DND-41 (cell line): ENCODE data around the gene SMARCAL1.

Experiments
- ATAC-seq: fragments of 200-7000 bp; cut with Tn5 transposase; 3 replicates; pipeline ENCODE4 v1.9.1; 2021; ENCODE audit warnings: low read depth; ENCODE audit not compliant: insufficient read depth
- DNase-seq: peaks from one replicate; pipeline ENCODE4 v3.0.0-alpha.2; 2020
- H2AFZ ChIP-seq: 2 replicates; pipeline ENCODE4 v1.6.0; 2012; ENCODE audit warnings: low read depth, low read length
- H3K27ac ChIP-seq: 2 replicates; pipeline ENCODE4 v1.5.1; 2012; ENCODE audit warnings: low read length, inconsistent platforms
- H3K27me3 ChIP-seq: fragments of 200-600 bp; sonication (generic); 2 replicates; pipeline ENCODE4 v1.6.0; 2012; ENCODE audit warnings: low read length, mild to moderate bottlenecking, inconsistent platforms; ENCODE audit not compliant: insufficient read depth, poor library complexity
- H3K36me3 ChIP-seq: 2 replicates; pipeline ENCODE4 v1.5.1; 2012; ENCODE audit warnings: low read length, inconsistent platforms; ENCODE audit not compliant: insufficient read depth
- H3K4me1 ChIP-seq: 2 replicates; pipeline ENCODE4 v1.5.1; 2012; ENCODE audit warnings: mild to moderate bottlenecking, low read length; ENCODE audit not compliant: insufficient read depth
- H3K4me2 ChIP-seq: 2 replicates; pipeline ENCODE4 v1.6.0; 2012; ENCODE audit warnings: mild to moderate bottlenecking, moderate library complexity, low read length, inconsistent platforms; ENCODE audit not compliant: insufficient read depth
- H3K4me3 ChIP-seq, 2 experiments: fragments of 200-600 bp in 1 of 2; shearing (Covaris generic) in 1 of 2; 2 replicates each; pipeline ENCODE4 v1.5.1; 2012 to 2016; ENCODE audit warnings: inconsistent platforms in 2 of 2, low read length in 2 of 2, mild to moderate bottlenecking in 2 of 2, low read depth in 1 of 2, moderate library complexity in 1 of 2
- H3K79me2 ChIP-seq: 2 replicates; pipeline ENCODE4 v1.6.0; 2012; ENCODE audit warnings: low read length, inconsistent platforms; ENCODE audit not compliant: insufficient read depth
- H3K9ac ChIP-seq: 2 replicates; pipeline ENCODE4 v1.6.0; 2012; ENCODE audit warnings: low read depth, mild to moderate bottlenecking, inconsistent platforms, low read length, moderate library complexity
- H3K9me3 ChIP-seq: 2 replicates; pipeline ENCODE4 v1.5.1; 2012; ENCODE audit warnings: low read length, moderate library complexity, mild to moderate bottlenecking, inconsistent platforms; ENCODE audit not compliant: insufficient read depth, severe bottlenecking
- H4K20me1 ChIP-seq: 2 replicates; pipeline ENCODE4 v1.6.0; 2012; ENCODE audit warnings: low read length; ENCODE audit not compliant: insufficient read depth
- CTCF ChIP-seq: IDR thresholded peaks from 2 replicates; pipeline ENCODE4 v1.5.1; 2012; ENCODE audit warnings: borderline replicate concordance, low read length, moderate library complexity, mild to moderate bottlenecking; ENCODE audit not compliant: poor library complexity, severe bottlenecking; ENCODE audit errors: extremely low read depth
- EZH2 ChIP-seq: IDR thresholded peaks from 3 replicates; pipeline ENCODE4 v1.6.1; 2012; ENCODE audit warnings: borderline replicate concordance, low read depth, mild to moderate bottlenecking, moderate library complexity, low read length, inconsistent platforms; ENCODE audit not compliant: severe bottlenecking

SMARCAL1 gene

GRCh38 chr2:216365518-216365917, 46.8 kb upstream of the SMARCAL1 start:
- H4K20me1 ChIP-seq = no peaks in the 10 kb centered on the region
- H3K79me2 ChIP-seq = no peaks in the 10 kb centered on the region
- no peak overlapping the region for H2AFZ ChIP-seq
- TF ChIP-seq CTCF (no peak), EZH2 (no peak)
- H3K4me3 ChIP-seq = no peak overlapping the region
- no peak overlapping the region for H3K9ac ChIP-seq
- H3K27ac ChIP-seq = no peak overlapping the region
- H3K4me1 ChIP-seq = no peaks in the 10 kb centered on the region
- no peaks in the 10 kb centered on the region for H3K9me3 ChIP-seq
- no peaks in the 10 kb centered on the region for H3K36me3 ChIP-seq
- H3K4me2 ChIP-seq = no peak overlapping the region
- ATAC-seq = no peak
- no peak for DNase-seq
- H3K27me3 ChIP-seq = peaks cover 4% of the 10 kb centered on the region

GRCh38 chr2:216366777-216367471, 45.4 kb upstream of the SMARCAL1 start:
- TF ChIP-seq EZH2 = no peak
- no peak for TF ChIP-seq CTCF
- H3K36me3 ChIP-seq = no peaks in the 10 kb centered on the region

GRCh38 chr2:216369821-216370220, 42.5 kb upstream of the SMARCAL1 start:
- no peak for TF ChIP-seq EZH2
- no peak for TF ChIP-seq CTCF
- no peaks in the 10 kb centered on the region for H3K9me3 ChIP-seq
- peaks cover 6% of the 10 kb centered on the region; the same call in 1 of the 2 replicates for H3K4me1 ChIP-seq
- H3K9ac ChIP-seq = no peak overlapping the region
- peaks cover 16% of the 10 kb centered on the region for H3K27me3 ChIP-seq
- H4K20me1 ChIP-seq = no peaks in the 10 kb centered on the region; the same call in 1 of the 2 replicates
- no peak for DNase-seq
- no peak overlapping the region for H3K4me3 ChIP-seq
- no peak overlapping the region for H2AFZ ChIP-seq
- ATAC-seq = no peak
- H3K4me2 ChIP-seq = no peak overlapping the region
- H3K36me3 ChIP-seq = no peaks in the 10 kb centered on the region
- no peaks in the 10 kb centered on the region for H3K79me2 ChIP-seq
- H3K27ac ChIP-seq = no peak overlapping the region

More at GRCh38 chr2:216366777-216367471, 45.4 kb upstream of the SMARCAL1 start:
- Histone ChIP-seq H3K79me2 (no peaks in the 10 kb centered on the region), H2AFZ (no peak overlapping the region), H3K27ac (no peak overlapping the region), H3K4me1 (peaks cover 1% of the 10 kb centered on the region; the same call in 1 of the 2 replicates), H3K9ac (no peak overlapping the region), H3K4me2 (no peak overlapping the region), H3K4me3 (no peak overlapping the region), H3K9me3 (no peaks in the 10 kb centered on the region), H3K27me3 (peaks cover 10% of the 10 kb centered on the region), H4K20me1 (no peaks in the 10 kb centered on the region; the same call in 1 of the 2 replicates)
- ATAC-seq = no peak
- no peak for DNase-seq
